ENCODE results near the gene PARD6B. TPM values are rescaled to one million over a fixed set of nuclear protein-coding genes. Genes with fewer than 3 reads are reported as not detected.
"Not testable (repeated sequence)": the region's sequence is repeated elsewhere in the genome, so short reads cannot be mapped to it uniquely, and the experiment has no call there.

The PARD6B gene, protein sequence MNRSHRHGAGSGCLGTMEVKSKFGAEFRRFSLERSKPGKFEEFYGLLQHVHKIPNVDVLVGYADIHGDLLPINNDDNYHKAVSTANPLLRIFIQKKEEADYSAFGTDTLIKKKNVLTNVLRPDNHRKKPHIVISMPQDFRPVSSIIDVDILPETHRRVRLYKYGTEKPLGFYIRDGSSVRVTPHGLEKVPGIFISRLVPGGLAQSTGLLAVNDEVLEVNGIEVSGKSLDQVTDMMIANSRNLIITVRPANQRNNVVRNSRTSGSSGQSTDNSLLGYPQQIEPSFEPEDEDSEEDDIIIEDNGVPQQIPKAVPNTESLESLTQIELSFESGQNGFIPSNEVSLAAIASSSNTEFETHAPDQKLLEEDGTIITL
- 2.1 and 3.1 TPM in 2 replicates for total RNA-seq (2014; rRNA removed; shearing (Covaris generic))
- polyA plus RNA-seq (2015; cell fraction: cytosol; rRNA removed): 1.3 and 1.6 TPM in 2 replicates
- 2.1 and 2.3 TPM in 2 replicates for polyA plus RNA-seq (2015; cell fraction: nucleus; rRNA removed)

GRCh38 chr20:50731055-50731929 lies at the start of gene PARD6B:
PARD6B (plus strand) TSS chr20:50731580; CDS start chr20:50731787, 207 bp downstream.
- DNase-seq (ENCODE audit: low read depth): peak; percentile 97

DNA sequence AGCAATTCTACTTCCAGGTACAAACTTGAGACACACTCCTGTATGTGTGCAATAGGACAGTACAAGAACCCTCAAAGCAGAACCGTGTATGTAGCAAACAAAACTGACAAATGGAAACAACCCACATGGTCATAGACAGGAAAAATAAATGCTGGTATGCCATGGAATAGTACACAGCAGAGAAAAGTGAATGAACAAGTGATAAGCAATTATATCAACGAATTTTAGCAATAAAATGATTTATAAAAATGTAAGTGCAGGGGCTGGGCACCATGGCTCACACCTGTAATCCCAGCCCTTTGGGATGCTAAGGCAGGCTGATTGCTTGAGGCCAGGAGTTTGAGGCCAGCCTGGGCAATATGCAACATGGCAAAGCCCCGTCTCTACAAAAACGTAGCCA lies 49.3 kb upstream of the PARD6B start:
- DNase-seq (ENCODE audit: low read depth): no peak

DNA sequence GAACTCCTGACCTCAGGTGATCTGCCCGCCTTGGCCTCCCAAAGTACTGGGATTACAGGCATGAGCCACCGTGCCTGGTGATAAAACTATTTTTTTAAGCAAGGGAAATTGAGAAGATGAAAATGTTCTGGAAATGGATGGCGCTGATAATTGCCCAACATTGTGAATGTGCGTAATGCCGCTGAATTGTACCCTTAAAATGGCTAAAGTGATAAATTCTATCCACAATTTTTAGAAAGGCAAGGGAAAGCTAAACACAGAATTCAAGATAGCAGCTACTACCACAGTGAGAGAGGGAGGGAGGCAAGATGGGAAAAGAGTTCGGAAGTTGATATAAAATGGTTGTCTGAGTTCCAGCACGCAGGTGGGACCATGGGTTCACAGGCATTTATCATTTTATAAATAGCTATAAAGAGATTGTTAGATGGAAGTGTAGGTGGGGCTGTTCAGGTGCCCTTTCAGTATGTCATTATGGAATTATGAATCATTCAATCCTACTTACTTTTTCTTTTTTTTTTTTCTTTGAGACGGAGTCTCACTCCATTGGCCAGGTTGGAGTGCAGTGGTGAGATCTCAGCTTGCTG lies 48.3 kb upstream of the PARD6B start:
- no peak for DNase-seq (ENCODE audit: low read depth)

- DNase-seq (ENCODE audit: low read depth): no peak
These were observed 47.8 kb upstream of the PARD6B start for GRCh38 chr20:50683570-50683969.

DNA sequence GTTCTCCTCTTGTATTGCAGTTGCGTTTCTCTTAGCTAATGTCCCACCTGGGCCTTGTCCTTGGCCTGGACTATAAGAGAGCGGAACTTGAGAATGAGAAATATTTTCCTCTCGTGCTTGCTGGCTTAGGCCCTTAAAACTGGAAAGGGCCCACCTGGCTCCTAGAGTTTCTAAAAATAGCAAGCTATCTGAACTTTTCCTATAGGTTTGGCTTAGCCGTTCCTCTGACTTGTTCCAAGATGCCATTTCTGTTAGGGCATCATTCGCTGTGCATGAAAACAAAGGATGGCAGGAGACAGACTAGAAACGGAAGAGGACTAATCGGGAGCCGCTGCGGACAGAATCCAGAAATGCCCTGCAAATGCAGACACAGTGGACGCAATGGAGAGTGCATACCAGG lies 44.6 kb upstream of the PARD6B start:
- no peak for DNase-seq (ENCODE audit: low read depth)

DNA sequence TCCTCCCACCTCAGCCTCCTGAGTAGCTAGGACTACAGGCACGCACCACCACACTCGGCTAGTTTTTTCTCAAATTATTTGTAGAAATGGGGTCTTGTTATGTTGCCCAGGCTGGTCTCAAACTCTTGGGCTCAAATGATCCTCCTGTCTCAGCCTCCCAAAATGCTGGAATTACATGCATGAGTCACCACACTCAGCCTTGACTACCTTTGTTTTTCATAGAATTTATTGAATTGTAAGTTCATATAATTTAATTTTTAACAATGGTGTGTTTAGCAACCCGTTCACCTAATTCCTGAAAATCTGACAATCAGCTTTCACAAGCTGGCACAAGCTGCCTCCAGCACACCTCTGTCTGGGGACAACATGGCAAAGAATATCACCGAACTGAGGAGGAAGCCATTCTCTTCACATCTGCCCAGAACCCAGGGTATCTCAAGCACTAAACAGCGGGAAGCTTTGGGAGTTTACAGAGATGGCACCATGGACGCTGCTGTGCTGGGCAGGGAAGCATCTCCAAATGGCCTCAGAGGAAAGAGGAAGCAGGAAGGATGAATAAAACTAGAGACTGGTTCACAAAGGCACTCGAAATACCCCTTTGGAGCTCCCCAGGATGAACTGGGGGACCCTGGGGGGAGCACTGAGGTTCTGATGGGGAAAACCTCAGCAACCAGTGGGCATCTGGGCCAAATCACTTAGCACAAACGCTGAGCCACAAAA lies 43.0 kb upstream of the PARD6B start:
- DNase-seq (ENCODE audit: low read depth): no peak

DNA sequence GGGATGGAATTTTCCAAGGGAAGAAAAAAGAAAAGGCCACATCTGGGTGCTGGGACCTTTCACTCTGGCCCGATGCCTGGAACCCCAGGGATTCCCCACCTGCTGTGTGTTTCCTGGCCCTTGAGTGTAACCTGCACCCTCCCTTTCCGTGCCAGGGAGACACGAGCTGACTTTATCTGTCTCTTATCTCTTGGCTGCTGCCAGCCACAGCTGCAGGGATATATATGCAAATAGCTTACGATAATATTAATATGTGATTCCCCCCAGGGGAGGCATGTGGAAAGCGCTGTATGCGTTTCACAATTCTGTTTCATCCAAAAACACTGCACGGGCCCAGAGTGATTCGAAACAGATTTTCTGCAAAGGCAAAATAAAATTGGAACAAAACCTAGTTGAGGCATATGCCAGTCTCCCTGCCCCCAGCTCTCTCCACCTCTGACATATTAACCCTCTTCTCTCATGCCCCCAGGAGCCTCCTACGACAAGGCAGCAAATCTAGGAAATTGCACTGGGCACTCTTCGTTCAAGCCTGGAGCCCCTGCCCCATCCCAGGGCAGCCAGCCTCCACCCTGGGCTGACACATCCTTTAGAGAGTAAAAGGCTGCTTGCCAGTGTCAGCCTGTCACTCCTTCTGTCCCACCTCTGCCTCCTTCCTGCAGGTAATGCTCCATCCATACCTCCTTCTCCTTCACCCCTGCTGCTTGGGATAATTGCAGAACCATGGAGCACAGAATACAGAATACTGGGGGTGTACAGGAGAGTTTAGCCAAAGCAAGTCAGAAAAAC lies 41.3 kb upstream of the PARD6B start:
- DNase-seq (ENCODE audit: low read depth): no peak

- no peak for DNase-seq (ENCODE audit: low read depth)
These were observed 40.5 kb upstream of the PARD6B start, which contains the start of gene RIPOR3 for GRCh38 chr20:50690650-50691572. RIPOR3 (minus strand) TSS chr20:50691542; CDS start chr20:50691128, 414 bp downstream.

DNA sequence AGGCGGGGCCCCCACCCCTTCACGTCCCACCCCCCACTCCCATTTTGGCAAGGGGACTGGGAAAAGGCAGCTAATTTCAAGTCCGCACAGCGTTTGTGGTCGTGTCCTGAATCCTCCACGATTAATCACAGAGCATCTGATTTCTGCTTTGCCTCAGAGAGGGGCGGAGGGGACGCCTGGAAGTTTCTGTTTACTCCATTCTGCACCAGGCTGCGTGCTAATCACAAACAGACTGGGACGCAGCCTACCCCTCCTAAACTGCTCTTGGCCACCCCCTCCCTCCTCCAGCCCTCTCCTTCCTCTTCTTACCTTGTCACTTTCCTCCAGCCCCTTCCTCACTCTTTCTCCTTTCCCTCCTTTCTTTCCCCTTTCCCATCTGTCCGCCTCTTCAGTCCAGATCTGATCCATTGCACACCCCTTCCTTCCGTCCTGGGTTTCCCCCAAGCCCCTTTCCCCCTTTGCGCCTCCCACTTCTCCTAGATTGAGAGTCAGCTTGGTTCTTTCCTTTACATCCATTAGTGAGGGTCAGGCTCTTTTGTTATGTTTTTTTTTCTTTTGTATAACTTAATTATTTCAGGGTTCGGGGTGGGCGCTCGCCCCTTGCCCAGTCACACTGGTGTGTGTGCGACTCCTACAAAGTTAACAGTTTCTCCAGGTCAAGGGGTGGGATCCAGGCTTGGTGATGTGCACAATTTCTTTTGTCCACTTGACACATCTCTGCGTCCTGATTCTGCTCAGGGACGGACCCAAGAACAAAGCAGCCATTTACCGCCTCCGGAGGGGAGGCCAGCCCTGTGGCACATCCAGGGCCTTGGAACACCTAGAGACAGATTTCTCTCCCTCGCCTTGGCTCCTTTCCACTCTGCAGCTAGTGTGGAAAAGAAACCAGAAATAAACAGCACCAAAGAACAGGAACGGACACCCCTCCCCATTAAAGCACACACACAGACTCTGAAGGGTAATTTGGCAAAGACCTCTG lies 39.5 kb upstream of the PARD6B start:
- DNase-seq (ENCODE audit: low read depth): no peak

DNA sequence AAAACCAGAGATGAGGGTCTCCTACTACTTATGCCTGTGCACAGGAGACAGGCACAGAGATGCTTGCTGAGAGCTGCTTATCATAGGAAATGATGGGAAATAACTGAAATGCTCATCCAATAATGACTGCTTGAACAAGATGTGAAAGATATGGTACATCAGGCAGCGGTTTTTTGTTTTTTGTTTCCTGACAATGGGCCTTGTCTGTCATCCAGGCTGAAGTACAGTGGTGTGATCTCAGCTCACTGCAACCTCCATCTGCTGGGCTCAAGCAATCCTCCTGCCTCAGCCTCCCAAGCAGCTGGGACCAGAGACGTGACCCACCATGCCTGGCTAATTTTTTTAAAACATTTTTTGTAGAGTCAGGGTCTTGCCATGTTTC lies 38.8 kb upstream of the PARD6B start:
- no peak for DNase-seq (ENCODE audit: low read depth)

DNA sequence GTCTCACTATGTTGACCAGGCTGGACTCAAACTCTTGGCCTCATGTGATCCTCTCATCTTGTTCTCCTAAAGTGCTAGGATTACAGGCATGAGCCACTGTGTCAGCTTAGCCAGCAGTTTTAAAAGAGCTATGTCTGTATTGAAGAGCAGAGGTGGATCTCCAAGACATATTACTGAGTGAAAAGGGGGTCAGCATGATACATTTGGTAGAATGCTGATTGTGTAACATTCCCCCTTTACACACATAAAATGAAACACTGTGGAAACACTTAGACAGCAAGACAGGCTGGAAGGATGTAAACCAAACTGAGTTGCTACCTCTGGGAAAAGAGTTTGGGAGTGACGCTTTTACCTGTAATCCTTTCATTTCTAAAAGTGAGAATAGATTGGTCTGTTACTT lies 38.4 kb upstream of the PARD6B start:
- DNase-seq (ENCODE audit: low read depth): no peak

DNA sequence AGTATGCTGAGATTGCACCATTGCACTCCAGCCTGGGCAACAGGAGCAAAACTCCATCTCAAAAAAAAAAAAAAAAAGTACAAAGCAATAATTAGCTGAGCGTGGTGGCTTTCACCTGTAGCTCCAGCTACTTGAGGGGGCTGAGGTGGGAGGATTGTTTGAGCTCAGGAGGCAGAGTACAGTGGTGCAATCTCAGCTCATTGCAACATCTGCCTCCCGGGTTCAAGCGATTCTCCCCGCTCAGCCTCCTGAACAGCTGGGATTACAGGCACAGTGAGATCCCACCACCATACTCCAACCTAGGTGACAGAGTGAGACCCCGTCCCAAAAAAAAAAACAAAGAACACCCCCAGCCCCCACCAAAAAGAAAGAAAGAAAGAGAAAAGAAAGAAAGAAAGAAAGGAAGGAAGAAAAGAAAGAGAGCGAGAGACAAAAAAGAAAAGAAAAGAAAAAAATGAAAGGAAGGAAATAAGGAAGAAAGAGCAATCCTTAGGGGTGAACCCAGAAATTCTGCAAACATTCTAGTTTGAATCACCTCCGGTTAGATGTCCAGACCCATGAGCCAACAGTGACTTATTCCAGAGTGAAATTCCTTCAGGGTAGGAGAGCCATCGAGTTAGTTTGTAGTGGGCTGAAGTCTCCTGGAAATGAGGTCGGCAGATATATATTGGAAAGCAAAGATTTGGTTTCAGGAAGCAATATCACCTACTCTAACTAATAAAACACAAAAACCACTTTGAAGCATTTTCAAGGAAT lies 36.8 kb upstream of the PARD6B start:
- DNase-seq (ENCODE audit: low read depth): peak; percentile 22

- no peak for DNase-seq (ENCODE audit: low read depth)
These were observed 36.1 kb upstream of the PARD6B start for GRCh38 chr20:50695135-50695872.

DNA sequence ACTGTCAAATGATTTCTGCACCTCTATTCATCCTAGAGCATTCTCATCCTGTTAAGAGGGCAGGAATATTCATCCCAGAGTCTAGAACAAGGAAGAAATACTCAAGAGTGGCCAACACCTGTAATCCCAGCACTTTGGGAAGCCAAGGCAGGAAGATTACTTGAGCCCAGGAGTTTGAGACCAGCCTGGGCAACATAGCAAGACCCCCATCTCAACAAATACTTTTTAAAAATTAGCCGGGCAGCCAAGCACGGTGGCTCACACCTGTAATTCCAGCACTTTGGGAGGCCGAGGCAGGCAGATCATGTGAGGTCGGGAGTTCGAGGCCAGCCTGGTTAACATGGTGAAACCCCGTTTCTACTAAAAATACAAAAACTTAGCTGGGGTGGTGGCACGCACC lies 33.1 kb upstream of the PARD6B start:
- not testable (repeated sequence) for DNase-seq (ENCODE audit: low read depth)

DNA sequence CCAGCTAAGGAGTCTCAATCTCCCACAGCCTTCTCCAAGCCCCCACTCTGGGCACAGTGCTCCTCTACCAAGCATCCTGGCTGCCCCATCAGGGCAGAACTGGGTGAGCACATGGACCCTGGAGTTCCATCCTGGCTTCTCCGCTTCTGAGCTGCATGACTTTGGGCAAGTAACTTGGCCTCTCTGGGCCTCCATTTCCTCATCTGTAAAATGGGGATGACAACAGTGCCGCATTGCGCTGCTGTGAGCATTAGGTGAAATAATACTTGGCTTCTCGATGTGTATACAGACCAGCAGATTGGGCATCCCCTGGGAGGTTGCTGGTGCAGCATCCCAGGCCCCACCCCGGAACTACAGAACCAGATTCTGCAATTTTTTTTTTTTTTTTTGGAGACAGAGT lies 31.7 kb upstream of the PARD6B start:
- no peak for DNase-seq (ENCODE audit: low read depth)

All from HT1080 (cell line).